ENCODE measurements around the gene S100PBP.
"Not testable (repeated sequence)": the region's sequence is repeated elsewhere in the genome, so short reads cannot be mapped to it uniquely, and the experiment has no call there.

S100PBP gene

GRCh38 chr1:32786856-32787255, 30.6 kb upstream of the S100PBP start:
- no peak for DNase-seq

GRCh38 chr1:32789356-32789755, 28.1 kb upstream of the S100PBP start:
- DNase-seq = not testable (repeated sequence)

DNA sequence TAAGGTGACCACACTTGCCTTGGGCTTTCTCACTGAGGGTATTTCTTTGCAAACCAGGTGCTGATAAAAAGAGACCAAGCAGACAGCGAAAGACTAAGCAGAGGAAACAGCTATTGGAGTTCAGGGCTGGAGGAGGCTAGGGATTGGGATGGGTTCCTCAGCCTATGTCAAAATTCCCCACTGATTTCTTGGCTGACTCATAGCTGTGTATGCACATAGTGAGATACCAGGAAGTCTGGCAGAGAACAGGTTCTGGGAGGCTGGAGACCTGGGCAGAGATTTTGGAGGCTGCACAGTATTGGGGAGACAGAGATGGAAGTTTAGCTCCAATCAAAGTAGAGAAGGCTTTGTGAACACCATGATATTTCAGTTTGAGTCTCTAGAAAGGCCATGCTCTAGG, 25.6 kb upstream of the S100PBP start:
- DNase-seq = no peak

DNA sequence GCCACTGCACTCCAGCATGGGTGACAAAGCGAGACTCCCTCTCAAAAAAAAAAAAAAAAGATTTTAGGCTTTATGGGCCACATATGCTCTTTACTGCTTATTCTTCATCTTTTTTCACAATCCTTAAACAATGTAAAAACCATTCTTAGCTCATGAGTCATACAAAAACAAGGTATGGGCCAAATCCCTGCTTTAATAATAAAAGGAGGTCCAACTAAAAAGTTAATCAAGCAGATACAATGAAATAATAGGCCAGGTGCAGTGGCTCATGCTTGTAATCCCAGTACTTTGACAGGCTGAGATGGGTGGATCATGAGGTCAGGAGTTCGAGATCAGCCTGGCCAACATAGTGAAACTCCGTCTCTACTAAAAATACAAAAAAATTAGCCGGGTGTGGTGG, 21.7 kb upstream of the S100PBP start:
- DNase-seq = not testable (repeated sequence)

DNA sequence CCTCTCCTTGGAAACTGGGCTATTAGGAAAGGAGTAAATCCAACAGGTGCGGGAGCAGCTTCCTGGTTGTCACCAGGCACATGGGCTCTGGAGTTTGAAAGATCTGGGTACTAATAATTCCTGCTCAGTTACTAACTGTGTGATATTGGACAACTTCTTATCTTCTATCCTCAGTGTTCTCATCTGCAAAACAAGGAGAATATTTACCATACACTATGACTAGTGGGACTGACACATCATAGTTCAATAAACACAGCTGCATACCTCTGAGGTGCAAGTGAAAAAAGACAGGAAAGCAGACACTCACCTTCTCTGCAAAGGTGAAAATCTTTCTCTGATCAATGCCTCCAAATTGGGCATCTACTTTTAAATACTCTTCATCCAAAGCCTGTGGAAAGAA, 20.0 kb upstream of the S100PBP start:
- DNase-seq = no peak

DNA sequence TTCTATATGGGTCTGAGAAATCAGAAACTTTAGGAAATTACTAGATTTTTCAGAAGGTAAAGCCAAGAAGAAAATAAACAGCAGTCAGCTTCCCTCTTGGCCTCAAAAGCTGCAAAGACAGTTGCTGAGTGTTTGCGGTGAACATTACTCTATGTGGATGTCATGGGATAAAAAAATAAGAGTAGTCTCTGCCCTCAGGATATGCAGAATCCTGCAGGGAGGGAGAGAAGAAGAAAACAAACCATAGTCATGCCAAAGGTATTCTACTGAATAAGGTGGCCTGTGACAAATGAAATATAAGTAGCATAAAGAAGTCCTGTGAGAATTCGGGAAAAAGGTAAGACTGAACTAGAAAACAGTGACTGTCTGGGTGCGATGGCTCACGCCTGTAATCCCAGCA, 19.3 kb upstream of the S100PBP start:
- no peak for DNase-seq

DNA sequence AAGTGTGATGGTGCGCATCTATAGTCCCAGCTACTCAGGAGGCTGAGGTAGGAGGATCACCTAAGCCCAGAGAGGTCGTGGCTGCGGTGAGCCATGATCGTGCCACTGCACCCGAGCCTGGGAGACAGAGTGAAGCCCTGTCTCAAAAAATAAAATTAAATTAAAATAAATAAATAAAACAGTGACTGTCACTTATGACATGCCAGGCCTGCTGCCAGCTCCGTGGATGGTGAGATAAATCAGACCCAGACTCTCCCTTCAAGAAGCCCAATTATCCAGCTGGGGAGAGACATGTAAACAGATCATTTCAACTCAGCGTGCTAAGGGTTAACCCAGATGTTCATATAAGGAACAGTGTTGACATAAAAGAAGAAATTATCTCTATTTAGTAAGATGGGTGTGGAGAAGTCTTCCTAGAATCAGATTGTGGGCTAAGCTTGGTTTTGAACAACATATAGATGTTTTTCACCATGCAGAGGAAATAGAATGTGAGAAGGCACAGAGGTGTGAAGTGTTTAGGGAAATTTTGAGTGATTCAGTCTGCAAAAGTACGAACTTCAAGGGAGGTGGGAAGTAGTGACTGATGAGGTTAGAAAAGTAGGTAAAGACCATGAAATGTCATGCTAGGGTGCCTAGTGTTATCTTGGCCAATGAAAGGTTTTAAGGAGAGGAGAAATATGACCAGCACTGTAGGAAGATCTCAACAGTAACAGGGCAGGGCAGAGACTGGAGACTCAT, 18.6 kb upstream of the S100PBP start:
- DNase-seq = no peak

DNA sequence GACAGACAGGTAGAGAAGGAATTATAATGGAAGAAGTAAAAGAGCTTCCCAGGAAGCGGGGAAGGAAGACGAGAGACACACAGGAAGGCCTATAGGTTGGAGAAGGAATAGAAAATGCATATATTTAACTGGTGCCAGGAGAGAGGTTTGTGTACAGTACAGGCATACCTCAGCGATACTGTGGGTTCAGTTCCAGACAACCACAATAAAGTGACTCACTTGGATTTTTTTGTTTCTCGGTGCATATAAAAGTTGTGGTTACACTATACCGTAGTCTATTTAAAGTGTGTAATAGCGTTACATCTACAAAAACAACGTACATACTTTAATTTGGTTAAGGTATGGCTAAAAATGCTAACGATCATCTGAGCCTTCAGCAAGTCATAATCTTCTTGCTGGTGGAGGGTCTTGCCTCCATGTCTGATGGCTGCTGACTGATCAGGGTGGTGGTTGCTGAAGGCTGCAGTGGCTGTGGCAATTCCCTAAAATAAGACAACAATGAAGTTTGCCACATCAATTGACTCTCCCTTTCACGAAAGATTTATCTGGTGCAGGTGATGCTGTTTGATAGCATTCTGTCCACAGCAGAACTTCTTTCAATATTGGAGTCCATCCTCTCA, 16.2 kb upstream of the S100PBP start:
- no peak for DNase-seq

DNA sequence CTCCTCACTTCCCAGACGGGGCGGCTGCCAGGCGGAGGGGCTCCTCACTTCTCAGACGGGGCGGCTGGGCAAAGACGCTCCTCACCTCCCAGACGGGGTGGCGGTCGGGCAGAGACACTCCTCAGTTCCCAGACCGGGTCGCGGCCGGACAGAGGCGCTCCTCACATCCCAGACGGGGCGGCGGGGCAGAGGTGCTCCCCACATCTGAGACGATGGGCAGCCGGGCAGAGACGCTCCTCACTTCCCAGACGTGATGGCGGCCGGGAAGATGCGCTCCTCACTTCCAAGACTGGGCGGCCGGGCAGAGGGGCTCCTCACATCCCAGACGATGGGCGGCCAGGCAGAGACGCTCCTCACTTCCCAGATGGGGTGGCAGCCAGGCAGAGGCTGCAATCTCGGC, 13.0 kb upstream of the S100PBP start:
- DNase-seq = not testable (repeated sequence)

DNA sequence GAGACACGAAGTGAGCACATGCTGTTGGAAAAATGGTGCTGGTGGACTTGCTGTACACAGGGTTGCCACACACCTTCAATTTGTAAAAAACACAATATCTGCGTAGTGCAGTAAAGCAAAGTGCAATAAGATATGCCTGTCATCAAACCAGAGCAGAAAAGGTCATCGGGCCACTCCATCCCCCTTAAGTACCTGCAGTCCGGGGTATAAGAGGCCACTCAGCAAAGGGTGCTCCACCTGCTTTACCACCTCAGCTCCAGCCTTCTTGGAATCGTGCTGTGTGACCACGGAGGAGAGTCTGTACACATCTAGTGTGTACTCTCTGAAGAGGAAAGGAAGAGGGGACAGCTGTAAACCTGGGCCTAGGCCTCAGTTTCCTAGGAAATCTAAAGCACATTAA, 11.2 kb upstream of the S100PBP start:
- no peak for DNase-seq

GRCh38 chr1:32806910-32807523, 10.4 kb upstream of the S100PBP start:
- no peak for DNase-seq

DNA sequence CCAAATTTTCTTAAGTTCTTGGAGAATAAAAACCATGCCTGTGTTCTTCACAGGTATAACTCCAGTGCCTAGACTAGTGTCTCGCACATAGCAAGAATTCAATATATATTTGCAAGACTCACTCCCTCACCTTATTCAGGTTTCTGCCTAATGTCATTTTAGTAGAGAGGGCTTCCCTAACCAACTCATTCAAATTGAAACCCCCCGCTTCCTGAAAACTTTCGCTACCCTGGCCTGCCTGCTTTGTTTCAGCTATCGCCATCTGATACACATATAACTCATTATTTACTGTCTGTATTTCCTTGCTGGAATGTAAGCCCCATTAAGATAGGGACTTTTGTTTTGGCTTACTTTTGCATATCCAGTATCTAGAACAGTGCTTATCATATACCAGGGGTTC, 8.9 kb upstream of the S100PBP start:
- no peak for DNase-seq

GRCh38 chr1:32810358-32810757, 7.1 kb upstream of the S100PBP start:
- no peak for DNase-seq

- no peak for DNase-seq
These were observed 6.2 kb upstream of the S100PBP start for GRCh38 chr1:32811265-32811664.

DNA sequence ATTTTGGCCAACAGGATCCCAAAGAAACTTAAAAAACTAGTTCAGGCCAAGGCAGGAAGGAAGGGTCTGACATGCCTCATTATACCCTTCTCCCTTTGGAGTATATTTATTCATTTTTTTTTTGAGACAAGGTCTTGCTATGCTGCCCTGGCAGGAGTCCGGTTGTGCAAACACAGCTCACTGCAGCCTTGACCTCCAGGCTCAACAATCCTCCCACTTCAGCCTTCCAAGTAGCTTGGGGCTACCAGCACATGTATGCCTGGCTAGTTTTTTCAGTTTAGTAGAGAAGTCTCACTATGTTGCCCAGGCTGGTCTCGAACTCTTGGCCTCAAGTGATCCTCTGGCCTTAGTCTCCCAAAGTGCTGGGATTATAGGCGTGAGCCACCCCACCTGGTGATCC, 5.5 kb upstream of the S100PBP start:
- no peak for DNase-seq

- DNase-seq = no peak
These were observed 3.3 kb upstream of the S100PBP start for GRCh38 chr1:32813941-32814739.

- DNase-seq = no peak
These were observed 736 bp upstream of the S100PBP start for GRCh38 chr1:32816676-32817158.

- peak; percentile 11 for DNase-seq
These were observed 648 bp downstream of the S100PBP start for GRCh38 chr1:32817815-32818786.

- no peak for DNase-seq
These were observed 1.5 kb downstream of the S100PBP start for GRCh38 chr1:32818804-32819541.

GRCh38 chr1:32825181-32825580, 7.7 kb downstream of the S100PBP start:
- no peak for DNase-seq

DNA sequence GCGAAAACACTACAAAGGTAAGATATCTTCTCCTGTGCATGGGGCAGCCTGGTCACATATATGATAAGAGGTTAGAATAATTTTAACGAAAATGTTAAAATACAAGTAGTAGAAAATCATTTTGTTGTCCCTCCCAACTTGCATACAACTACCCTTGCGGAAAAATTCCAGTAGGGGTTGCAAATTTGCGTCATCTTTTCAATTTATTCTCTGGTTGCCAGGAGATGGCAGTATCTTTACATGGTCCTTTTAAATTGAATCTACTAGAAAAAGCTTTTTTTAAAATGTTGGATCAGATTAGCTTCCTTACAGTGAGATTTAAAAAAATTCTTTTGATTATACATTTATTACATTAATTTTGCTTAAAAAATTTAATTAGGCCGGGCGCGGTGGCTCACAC, 10.9 kb downstream of the S100PBP start:
- no peak for DNase-seq

Measured in NCI-H1436 treated with DMSO at 0.1 percent for 48 hours (cell line).